HG03039 (cell line): ENCODE measurements around the gene NR6A1.

ENCODE experiments used
- ATAC-seq: cut with Tn5 transposase; IDR thresholded peaks from one replicate; pipeline ENCODE4 v1.9.1; 2021; ENCODE audit warnings: mild to moderate bottlenecking, moderate library complexity; ENCODE audit not compliant: unreplicated experiment

NR6A1 gene

DNA sequence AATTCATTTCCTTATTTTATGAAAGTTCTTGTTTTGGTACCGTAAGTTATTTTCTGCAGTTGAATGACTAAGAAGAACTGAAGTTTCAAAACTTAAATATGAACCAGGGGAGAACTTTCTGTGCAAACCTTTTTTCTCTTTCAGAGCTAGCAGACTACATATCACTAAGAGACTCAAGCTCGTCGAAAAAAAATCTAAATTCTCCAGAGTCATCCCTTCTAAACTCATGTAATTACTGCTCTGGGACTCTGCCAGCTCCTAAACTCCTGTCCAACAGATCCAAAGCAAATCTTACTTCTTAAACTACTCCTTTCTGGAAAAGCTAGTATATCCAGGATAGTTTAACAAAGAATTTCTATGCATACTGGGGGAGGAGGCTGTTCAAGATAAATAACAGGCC lies 176.9 kb downstream of the NR6A1 start:
- no peak for ATAC-seq

DNA sequence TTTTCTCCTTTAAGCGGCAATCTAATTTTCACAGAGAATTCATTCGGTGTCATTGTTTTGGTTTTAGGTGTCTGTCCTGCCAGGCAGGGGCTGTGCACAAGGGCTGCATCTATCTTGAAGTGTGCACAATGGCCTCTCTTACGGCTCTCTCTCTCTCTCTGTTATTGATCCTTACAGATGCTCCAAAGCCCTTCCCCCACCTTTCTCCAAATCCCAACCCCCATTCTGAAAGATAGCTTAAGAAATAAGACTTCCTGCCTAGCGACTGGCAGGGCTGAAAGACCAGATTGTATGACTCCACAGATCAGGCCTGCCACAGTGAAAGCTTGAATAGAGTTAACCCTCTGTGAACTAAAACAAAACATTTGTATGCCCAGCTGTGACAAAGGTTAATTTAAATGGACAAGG lies 177.5 kb downstream of the NR6A1 start:
- no peak for ATAC-seq

- ATAC-seq = no peak
Measured at GRCh38 chr9:124593200-124593599, 177.9 kb downstream of the NR6A1 start.

DNA sequence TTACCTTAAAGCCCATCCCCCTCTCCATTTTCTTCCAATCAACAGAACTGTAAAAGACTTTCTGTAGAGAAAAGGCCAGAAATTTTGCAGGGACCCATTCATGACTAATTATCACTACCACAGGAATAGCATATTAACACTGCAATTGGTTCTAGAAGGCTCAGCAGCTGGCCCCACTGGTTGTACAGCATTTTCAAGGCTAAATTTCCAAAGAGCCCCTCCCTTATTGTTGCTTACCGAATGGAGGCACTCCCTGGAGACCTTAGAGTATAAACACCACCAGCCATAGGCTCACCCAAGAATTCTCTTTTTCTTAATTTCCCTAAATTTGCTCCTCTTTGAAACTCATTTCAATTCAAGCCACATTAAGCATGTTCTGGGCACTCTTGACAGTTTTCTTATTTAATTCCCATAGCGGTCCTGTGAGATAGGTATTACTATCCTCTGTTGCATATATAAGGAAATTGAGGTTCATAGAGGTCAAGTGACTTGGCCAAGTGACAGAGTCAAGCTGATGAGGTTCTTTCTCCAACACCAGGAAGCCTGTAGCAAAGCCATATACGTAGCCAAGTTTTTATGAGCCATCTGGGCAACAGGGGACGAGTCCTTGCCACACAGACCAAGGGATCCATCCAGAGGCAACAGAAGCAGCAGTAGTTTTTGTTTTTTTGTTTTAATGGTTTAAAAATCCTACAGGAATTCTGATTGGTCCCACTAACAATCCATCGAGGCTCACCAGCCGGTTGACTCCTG lies 180.0 kb downstream of the NR6A1 start:
- no peak for ATAC-seq

DNA sequence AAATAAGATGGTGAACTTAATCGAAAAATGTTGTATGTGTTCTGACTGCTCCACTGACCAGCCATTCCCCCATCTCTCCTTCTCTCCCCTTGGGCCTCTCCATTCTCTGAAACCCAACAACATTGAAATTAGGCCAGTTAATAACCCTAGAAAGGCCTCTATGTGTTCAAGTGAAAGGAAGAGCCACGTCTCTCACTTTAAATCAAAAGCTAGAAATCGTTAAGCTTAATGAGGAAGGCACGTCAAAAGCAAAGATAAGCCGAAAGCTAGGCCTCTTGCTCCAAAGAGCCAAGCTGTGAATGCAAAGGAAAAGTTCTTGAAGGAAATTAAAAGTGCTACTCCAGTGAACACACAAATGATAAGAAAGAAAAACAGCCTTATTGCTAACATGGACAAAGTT lies 186.5 kb downstream of the NR6A1 start:
- no peak for ATAC-seq

DNA sequence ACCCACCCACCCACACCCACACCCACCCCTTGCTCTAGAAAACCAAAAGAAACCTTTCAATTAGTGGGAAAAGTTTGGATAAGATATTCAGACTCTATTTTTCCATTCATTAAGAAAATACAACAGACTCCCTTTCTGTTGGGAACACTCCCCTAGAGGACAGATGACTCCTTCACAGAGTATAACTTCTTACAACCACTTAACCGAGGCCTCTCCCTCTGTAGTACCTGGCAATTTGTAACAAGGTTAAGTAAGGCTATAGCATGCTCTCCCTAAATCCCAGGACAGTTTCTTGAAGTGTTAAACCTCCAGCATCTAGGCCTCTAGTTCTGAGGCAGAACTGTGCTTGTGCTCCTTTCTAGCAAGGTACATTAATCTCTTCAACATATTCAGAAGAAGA lies 188.0 kb downstream of the NR6A1 start:
- no peak for ATAC-seq

DNA sequence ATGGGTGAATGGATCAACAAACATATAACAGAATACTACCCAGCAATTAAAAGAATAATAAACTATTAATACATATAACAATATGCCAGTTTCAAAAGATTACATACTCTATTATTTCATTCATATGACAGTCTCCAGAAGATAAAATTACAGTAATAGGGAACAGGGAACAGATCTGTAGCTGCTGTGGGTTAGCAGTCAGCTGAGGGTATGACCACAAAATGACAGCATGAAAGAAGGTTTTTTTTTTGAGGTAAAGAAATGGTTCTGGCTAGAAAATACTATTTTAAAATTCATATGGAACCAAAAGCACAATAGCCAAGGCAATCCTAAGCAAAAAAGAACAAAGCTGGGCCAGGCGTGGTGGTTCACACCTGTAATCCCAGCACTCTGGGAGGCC lies 190.9 kb downstream of the NR6A1 start:
- ATAC-seq = no peak

DNA sequence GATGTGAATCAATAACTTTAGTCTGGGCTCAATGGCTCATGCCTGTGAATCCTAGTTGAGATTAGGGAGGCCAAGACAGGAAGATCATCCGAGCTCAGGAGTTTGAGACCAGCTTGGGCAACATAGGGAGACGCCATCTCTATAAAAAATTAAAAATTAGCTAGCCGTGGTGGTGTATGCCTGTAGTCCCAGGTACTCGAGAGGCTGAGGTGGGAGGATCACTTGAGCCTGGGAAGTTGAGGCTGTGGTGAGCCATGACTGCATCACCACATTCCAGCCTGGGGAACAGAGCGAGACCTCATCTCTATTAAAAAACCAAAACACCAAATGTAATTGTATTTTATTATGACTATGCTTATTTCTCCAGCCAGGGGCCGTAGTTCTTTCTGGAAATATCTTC lies 194.4 kb downstream of the NR6A1 start:
- no peak for ATAC-seq

DNA sequence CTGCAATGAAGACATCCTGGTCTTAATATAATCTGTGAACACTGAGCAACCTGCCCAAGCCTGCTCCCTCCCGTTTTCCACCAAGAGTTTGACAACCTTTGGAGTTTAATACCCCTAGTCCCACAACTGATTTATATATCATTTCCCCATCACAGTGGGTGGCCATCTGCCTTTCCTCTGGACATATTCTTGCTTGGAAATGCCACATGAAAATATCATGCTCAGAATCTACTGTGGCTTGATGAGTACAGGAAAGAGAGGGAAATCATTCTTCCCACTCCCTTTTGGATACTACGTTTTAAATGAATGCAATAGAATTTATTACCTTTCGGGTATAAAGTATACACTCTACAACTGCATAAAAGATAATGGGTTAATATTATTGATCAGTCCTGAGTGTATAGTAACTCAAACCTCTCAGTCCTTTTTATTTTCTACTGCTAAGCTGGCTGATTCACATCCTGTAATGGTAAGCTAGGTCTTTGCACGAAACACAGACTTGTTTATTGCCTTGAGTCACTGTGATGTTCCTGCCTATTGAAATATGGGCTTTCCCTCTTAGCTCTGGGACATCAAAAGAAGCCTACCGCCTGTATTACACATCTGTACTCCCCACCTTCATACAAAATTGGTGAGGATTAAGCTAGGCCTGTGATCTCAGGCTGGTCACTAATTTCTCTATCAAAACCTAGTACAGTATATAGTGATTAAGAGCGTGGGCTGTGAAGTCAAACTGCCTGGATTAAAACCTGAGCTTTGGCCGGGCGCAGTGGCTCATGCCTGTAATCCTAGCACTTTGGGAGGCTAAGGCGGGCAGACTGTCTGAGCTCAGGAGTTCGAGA lies 196.4 kb downstream of the NR6A1 start:
- no peak for ATAC-seq

GRCh38 chr9:124570942-124571666 lies 200.0 kb downstream of the NR6A1 start:
- ATAC-seq = no peak

DNA sequence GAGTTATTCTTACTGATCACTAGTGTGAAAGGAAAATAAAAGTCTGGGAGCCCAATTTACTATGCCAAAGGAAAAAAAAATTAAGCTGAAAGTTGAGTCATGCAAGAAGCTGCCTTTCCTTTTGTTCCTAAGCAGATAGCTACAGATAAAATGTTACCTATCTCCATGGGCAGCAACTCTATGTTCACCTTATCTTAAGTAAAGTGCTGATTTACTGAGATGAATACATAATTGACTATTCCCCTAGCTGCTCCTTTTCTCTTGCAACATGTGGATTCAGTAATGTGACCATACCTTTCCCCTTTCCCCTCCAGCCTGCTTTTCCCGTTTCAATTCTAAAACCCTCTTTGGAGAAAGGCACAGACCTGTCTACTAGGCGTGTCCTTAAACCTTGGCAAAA lies 201.2 kb downstream of the NR6A1 start:
- ATAC-seq = no peak

- ATAC-seq = no peak
Measured at GRCh38 chr9:124567362-124567761, 203.7 kb downstream of the NR6A1 start.

GRCh38 chr9:124562328-124562727 lies 208.8 kb downstream of the NR6A1 start:
- no peak for ATAC-seq

DNA sequence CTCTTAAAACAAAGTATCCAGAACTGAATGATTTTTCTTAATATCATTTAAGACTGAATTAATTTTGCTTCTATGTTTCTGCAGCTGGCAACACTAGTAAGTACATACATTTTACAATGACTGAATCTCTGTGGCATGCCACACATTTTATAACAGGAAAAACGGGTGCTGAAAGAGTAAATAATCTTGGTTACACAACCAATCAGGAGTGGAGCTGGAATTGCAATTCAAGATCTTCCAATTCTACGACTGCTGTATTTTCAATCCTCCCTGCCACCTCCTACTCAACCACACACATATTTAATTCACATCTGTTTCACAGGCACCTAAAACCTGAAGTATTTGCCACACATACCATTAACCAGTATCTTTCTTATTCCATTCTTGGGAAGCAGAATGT lies 211.2 kb downstream of the NR6A1 start:
- ATAC-seq = no peak

DNA sequence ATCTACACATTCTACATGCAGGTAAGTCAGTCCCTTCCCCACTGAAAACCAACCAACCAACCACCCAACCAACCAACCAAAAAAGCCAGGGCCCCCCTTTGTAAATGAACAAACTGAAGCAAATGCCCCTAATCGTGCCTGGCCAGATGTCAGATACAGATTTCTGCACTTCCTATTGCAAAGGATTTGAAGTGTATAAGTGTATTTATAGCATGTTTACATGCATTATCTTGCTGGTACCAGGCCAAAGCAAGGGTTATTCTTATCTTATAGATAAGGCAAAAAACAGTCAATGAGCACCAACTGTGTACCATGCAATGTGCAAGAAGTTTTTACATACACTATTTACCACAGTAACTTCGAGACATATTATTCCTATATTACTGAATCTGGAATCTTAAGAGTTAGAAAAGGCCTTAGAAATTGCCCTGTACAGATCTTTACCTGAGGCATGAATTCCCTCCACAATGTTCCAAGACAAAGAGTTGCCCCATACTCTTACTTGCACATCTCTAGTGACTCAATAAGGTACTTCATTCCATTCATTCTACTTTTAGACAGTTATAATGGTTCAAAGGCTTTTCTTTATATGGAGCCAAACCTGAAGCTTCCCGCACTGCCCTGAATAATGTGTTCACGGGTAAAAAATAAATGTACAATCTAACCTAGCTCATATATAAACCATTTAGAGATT lies 212.2 kb downstream of the NR6A1 start:
- no peak for ATAC-seq

- no peak for ATAC-seq
Measured at GRCh38 chr9:124557895-124558294, 213.2 kb downstream of the NR6A1 start.

GRCh38 chr9:124555043-124555442 lies 216.1 kb downstream of the NR6A1 start:
- ATAC-seq = no peak

GRCh38 chr9:124553738-124554137 lies 217.4 kb downstream of the NR6A1 start:
- ATAC-seq = no peak

GRCh38 chr9:124552273-124552605 lies 218.9 kb downstream of the NR6A1 start:
- ATAC-seq = no peak

- no peak for ATAC-seq
Measured at GRCh38 chr9:124551472-124552272, 219.4 kb downstream of the NR6A1 start.
